Stimulated activated CD4-positive, alpha-beta T cell treated with anti-CD3 and anti-CD28 coated beads, Interleukin-15, amount 100 ng/mL, for 24 hours (primary cell): ENCODE data around the gene KIF13A.
"Not testable (repeated sequence)": the region's sequence is repeated elsewhere in the genome, so short reads cannot be mapped to it uniquely, and the experiment has no call there.

Experiments
- DNase-seq: peaks from one replicate; pipeline ENCODE4 v3.0.0-alpha.2; 2020

Gene KIF13A

DNA sequence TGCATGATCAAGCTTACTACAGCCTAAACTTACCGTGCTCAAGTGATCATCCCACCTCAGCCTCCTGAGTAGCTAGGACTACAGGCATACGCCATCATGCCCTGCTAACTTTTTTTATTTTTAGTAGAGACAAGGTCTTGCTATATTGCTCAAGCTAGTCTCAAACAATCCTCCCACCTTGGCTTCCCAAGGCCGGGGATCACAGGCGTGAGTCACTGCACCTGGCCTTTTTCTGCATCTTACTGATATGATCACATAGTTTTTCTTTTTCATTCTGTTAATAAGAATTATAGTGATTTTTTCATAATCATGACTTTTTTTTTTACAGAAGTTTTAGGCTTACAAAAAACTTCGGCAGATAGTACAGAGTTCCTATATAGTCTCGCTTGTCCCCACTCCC is 93.2 kb downstream of the KIF13A start:
- no peak for DNase-seq

DNA sequence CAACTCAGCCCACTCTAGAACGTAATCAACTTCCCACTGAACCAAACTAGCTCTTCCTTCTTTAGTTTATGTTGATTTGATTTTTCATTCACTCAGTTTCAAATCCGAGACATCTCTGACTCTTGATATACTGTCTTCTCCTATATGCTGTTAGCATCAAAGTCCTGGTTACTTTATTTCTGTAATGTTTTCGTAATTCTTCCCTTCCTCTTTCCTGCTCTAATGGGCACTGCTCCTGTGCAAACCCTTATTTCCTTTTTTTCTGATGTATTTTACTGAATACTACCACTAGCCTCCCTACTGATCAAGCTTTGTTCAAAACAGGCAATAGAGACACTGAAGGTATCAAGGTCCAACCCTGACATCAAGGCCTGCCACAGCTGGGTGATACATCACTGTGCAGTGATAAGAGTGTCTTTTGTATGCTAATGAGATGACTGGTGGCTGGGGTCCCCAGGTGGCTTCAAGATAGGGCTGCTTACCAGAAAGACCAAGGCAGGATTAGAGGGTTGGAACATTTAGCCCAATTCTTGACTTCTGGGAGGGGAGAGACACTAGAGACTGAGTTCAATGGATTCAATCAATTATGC is 95.2 kb downstream of the KIF13A start:
- DNase-seq: no peak

- no peak for DNase-seq
Measured at GRCh38 chr6:17890309-17890708, 97.1 kb downstream of the KIF13A start.

DNA sequence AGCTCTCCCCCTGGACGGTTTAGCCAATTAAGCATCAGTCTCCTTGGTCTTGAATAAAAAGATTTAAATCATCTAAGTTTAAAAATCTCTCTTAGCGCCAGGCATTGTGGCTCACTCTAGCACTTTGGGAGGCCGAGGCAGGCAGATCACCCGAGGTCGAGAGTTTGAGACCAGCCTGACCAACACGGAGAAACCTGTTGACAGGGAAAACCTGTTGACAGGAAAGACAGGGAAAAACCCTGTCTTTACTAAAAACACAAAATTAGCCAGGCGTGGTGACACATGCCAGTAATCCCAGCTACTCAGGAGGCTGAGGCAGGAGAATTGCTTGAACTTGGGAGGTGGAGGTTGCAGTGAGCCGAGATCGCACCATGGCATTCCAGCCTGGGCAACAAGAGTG is 97.7 kb downstream of the KIF13A start:
- not testable (repeated sequence) for DNase-seq

DNA sequence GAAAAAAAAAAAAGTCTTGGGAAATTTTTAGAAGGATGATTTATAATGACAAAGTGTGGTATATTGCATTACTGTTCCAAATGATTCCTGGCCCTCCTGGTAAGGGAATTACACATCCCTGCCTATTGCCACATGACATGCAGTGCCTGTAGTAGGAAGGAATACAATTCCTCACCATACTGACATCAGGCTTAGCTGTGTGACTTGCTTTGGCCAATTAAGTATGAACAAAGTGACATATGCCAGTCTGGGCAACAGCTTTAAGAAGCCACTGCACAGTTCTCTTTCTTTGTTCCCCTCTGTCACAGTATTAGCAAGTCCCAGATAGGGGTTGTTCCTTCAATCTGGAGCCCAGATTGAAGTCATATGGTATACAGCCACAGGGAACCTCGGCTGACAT is 100.5 kb downstream of the KIF13A start:
- no peak for DNase-seq

- no peak for DNase-seq
Measured at GRCh38 chr6:17885889-17886576, 101.4 kb downstream of the KIF13A start.

- DNase-seq: peak; percentile 12
Measured at GRCh38 chr6:17884498-17885478, 102.6 kb downstream of the KIF13A start.

DNA sequence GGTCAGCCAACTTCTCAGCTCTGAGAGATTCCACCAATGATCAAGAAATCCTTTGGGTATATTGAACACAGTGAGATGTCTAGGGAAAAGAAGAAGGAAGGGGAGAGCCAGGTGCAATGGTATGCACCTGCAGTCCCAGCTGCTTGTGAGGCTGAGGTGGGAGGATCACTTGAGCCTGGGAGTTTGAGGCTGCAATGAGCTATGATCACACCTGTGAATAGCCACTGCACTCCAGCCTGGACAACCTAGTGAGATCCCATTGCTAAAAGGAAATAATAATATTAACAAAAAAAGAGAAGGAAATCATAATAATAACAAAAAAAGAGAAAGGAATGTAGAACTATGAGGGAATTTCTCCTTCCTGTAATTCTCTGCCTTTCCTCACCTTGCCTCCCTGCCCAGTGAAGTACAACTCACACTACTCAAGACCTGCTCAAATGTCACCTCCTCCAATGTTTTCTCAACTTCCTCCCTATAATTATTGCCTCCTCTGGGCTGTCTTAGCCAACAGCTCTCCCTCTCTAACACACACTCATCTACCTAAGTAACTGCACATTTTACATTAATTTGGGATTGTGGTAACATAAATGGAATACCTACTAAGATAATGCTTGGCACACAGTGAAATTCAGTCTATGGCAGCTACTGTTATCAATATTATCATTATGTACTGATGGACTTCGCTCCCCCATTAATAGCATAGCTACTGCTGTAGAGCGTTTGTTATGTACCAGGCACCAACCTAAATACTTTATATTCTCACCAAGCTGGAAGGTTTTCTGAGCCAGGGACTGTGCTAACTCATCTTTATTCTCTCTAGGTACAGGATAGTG is 103.6 kb downstream of the KIF13A start:
- no peak for DNase-seq

- DNase-seq: no peak
Measured at GRCh38 chr6:17881085-17881858, 106.2 kb downstream of the KIF13A start.

DNA sequence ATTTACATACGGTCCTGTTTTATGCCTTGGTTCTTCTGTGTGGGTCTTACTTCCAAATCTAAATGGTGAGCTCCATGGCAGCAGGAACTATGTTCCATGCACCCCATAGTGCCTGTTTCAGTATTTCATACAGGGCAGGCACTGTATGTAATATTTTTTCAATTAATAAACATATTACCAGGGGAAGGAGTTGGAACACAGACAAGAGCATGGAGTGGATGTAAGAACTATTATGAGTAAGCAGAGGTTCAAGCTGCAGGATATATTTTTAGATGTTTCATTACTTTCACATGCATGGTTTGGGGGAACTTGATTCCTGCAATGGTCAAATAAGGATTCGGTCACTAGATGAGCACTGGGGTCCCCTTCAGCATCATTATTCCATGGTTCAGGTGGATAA is 108.3 kb downstream of the KIF13A start:
- DNase-seq: no peak

DNA sequence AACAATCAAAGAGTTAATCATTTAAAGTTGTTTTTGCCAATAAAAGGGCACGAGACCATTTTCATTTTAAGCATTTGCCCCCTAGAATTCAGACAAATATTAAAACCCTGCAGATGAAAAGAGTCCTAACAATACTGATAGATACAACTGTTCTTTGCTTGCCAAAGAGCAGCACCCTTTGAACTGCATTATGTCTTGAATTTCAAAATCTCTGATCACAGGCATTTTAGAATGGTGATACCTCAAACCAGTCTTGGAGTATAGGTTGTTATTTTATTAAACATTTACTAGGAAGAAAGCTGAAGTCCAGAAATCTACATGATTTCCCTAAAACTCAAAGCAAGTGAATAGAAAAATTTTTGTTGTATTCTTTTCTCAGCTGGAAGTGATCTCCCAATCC is 108.7 kb downstream of the KIF13A start:
- DNase-seq: no peak

- no peak for DNase-seq
Measured at GRCh38 chr6:17877895-17878440, 109.5 kb downstream of the KIF13A start.

GRCh38 chr6:17877196-17877894 is 110.1 kb downstream of the KIF13A start:
- DNase-seq: no peak

- DNase-seq: no peak
Measured at GRCh38 chr6:17874753-17875152, 112.7 kb downstream of the KIF13A start.

GRCh38 chr6:17872908-17873307 is 114.5 kb downstream of the KIF13A start:
- no peak for DNase-seq

DNA sequence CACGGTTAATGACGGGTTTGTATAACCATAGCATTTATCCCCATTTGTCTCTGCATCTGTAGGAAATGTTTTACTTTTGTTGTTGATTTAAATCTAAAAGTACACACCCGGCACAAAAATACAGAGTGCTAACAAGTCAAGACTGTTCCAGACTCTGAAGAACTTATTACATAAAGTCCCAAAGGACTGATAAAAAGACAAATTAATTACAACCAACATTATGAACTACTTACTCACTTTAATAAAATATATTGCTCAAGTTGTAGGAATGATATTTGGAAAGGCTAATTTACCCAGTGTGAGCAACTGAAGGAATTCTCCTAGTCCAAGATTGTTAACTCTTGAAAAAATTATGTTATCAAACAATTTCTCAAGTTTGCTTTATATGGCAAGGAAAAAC is 115.6 kb downstream of the KIF13A start:
- DNase-seq: no peak

DNA sequence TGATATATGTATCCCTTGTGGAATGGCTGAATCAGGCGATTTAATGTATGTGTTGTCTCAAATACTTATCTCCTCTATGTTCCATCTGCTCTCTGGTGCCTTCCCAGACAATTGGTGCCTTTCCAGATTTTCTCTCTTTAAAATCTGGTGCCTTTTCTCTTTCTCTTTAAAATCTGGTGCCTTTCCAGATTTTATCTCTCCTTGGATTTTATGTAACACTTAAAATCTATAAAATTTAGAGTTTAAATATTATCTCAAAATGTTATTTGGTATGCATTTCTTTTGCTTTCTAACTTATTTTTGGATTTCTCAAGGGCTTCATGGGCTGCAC is 116.3 kb downstream of the KIF13A start:
- DNase-seq: no peak

- DNase-seq: no peak
Measured at GRCh38 chr6:17870300-17871188, 116.9 kb downstream of the KIF13A start.

GRCh38 chr6:17869753-17870050 is 117.7 kb downstream of the KIF13A start:
- no peak for DNase-seq

DNA sequence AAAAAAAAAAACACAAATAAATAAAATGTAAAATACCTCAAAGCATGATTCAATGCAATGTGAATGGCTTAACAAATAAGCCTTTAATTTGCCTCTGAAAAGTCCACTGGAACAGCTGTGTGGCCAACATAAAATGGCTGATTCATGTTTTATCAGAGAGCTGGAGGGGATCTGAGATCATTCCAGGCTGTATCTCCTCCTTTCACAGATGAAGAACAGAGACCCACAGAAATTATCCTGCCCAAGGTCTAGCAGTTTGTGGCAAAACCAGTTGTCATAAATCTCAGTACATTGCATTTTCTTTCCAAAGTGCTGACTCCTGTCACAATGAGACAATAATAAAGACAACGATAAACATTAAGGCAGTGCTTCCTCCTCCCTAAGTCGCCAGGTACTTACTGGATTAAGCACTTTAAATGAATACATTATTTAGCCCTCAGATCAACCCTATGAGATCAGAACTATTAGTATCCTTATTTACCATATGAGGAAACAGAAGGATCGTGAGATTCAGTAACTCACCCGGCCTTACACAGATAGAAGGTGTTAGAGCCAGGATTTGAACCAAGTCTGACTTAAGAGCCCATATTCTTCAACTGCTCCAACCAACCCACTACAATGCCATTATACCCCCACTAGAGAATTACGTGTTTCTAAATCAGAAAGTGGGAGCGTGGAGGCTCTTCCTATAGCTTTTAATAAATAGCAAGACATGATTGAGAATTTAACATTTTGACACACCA is 118.3 kb downstream of the KIF13A start:
- DNase-seq: no peak
